ENCODE data around the gene FOXN1.
"Not testable (repeated sequence)": the region's sequence is repeated elsewhere in the genome, so short reads cannot be mapped to it uniquely, and the experiment has no call there.

The FOXN1 gene

GRCh38 chr17:28549236-28550132 lies 43.3 kb downstream of the FOXN1 start:
- peak; percentile 31 for DNase-seq

- no peak for DNase-seq
Measured at GRCh38 chr17:28550858-28551257, 44.7 kb downstream of the FOXN1 start.

GRCh38 chr17:28551421-28552175 lies 45.5 kb downstream of the FOXN1 start:
- DNase-seq: no peak

GRCh38 chr17:28552176-28552999 lies 46.2 kb downstream of the FOXN1 start, which contains the start of gene UNC119:
Gene UNC119, minus strand, starts transcription at chr17:28552624. Its CDS starts 67 bp downstream, at chr17:28552557.
- peak; percentile 55 for DNase-seq

GRCh38 chr17:28553000-28553505 lies 46.9 kb downstream of the FOXN1 start:
- no peak for DNase-seq

- DNase-seq: no peak
Measured at GRCh38 chr17:28554565-28554964, 48.4 kb downstream of the FOXN1 start.

GRCh38 chr17:28555022-28555421 lies 48.9 kb downstream of the FOXN1 start:
- no peak for DNase-seq

- DNase-seq: no peak
Measured at GRCh38 chr17:28563475-28563874, 57.3 kb downstream of the FOXN1 start.

- no peak for DNase-seq
Measured at GRCh38 chr17:28567604-28568003, 61.5 kb downstream of the FOXN1 start.

GRCh38 chr17:28569446-28569845 lies 63.3 kb downstream of the FOXN1 start:
- no peak for DNase-seq

- DNase-seq: peak; percentile 43
Measured at GRCh38 chr17:28570716-28571360, 64.7 kb downstream of the FOXN1 start.

GRCh38 chr17:28571361-28572122 lies 65.4 kb downstream of the FOXN1 start, which contains the start of gene PIGS:
Gene PIGS, minus strand, starts transcription at chr17:28571524. Its CDS starts 28 bp downstream, at chr17:28571496.
- DNase-seq: peak; percentile 91

GRCh38 chr17:28572259-28573039 lies 66.3 kb downstream of the FOXN1 start:
- no peak for DNase-seq

GRCh38 chr17:28573040-28573380 lies 66.9 kb downstream of the FOXN1 start:
- DNase-seq: no peak

GRCh38 chr17:28573521-28573920 lies 67.4 kb downstream of the FOXN1 start:
- no peak for DNase-seq

- no peak for DNase-seq
Measured at GRCh38 chr17:28573966-28574480, 67.9 kb downstream of the FOXN1 start.

GRCh38 chr17:28574526-28574925 lies 68.4 kb downstream of the FOXN1 start:
- no peak for DNase-seq

- DNase-seq: no peak
Measured at GRCh38 chr17:28575126-28575795, 69.1 kb downstream of the FOXN1 start.

- DNase-seq: not testable (repeated sequence)
Measured at GRCh38 chr17:28576016-28576415, 69.9 kb downstream of the FOXN1 start.
